ENCODE measurements around the gene ARL3. TPM values are rescaled to one million over a fixed set of nuclear protein-coding genes. Genes with fewer than 3 reads are reported as not detected.
A peak's percentile ranks its signal among the peaks of the same experiment; 100 is the strongest.

Gene ARL3
- total RNA-seq, 1 experiment from 2014 or later: 2.6 TPM

GRCh38 chr10:102648889-102649796, 65.1 kb downstream of the ARL3 start:
- in situ Hi-C loops (cut with HindIII; ENCODE audit: low pct_unique_long_range_greater_than_20kb, low sequenced_read_pairs): no loop called here
- no peak for DNase-seq (ENCODE audit: low read depth, low spot score)

GRCh38 chr10:102648269-102648888, 65.8 kb downstream of the ARL3 start:
- in situ Hi-C loops (cut with HindIII; ENCODE audit: low pct_unique_long_range_greater_than_20kb, low sequenced_read_pairs): no loop called here
- DNase-seq (ENCODE audit: low read depth, low spot score): no peak

DNA sequence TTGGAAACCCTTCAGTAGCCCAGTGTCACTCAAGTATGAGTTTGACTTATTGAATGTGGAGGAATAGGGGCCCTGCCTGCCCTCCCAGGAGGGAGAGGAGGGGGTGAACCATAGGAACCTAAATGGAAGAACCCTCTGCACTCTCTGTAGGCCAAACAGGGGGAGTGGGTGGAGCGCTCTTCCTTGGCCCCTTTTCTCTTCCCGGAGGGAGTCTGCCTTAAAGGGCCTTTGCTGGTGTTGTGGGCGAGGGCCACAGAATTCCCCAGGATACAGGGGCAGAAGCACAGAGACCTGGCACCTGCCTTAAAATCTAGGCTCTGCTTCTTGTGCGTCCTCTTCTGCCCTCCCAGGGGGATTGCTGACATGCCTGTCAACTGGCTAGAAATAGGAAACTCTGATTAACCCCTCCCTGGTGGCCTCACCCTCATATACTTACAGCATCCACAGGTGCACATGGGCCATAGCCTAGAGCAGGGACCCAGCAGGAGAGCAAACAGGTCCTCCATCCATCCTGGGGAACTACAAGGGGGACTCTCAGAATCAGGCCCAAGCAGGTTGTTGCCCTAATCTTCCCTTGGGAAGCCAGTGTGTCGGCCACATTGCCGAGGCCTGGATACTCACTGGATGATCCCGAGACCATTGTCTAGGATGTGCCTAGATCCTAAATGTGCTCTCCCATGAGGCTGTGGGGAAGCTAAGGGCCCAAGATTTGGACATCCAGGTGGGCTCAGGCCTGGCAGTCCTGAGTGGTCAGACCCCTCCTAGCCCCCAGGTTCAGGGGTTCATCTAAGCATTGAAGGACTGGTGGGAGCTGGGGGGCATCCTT, 66.5 kb downstream of the ARL3 start:
- DNase-seq (ENCODE audit: low read depth, low spot score): no peak
- in situ Hi-C loops (cut with HindIII; ENCODE audit: low pct_unique_long_range_greater_than_20kb, low sequenced_read_pairs): no loop called here

- DNase-seq (ENCODE audit: low read depth, low spot score): peak; percentile 42
- in situ Hi-C loops (cut with HindIII; ENCODE audit: low pct_unique_long_range_greater_than_20kb, low sequenced_read_pairs): no loop called here
Measured at GRCh38 chr10:102646610-102647442, 67.4 kb downstream of the ARL3 start.

GRCh38 chr10:102645741-102646609, 68.2 kb downstream of the ARL3 start:
- in situ Hi-C loops (cut with HindIII; ENCODE audit: low pct_unique_long_range_greater_than_20kb, low sequenced_read_pairs): no loop called here
- DNase-seq (ENCODE audit: low read depth, low spot score): peak; percentile 28

- in situ Hi-C loops (cut with HindIII; ENCODE audit: low pct_unique_long_range_greater_than_20kb, low sequenced_read_pairs): no loop called here
- peak; percentile 34 for DNase-seq (ENCODE audit: low read depth, low spot score)
Measured at GRCh38 chr10:102645388-102645740, 68.8 kb downstream of the ARL3 start.

DNA sequence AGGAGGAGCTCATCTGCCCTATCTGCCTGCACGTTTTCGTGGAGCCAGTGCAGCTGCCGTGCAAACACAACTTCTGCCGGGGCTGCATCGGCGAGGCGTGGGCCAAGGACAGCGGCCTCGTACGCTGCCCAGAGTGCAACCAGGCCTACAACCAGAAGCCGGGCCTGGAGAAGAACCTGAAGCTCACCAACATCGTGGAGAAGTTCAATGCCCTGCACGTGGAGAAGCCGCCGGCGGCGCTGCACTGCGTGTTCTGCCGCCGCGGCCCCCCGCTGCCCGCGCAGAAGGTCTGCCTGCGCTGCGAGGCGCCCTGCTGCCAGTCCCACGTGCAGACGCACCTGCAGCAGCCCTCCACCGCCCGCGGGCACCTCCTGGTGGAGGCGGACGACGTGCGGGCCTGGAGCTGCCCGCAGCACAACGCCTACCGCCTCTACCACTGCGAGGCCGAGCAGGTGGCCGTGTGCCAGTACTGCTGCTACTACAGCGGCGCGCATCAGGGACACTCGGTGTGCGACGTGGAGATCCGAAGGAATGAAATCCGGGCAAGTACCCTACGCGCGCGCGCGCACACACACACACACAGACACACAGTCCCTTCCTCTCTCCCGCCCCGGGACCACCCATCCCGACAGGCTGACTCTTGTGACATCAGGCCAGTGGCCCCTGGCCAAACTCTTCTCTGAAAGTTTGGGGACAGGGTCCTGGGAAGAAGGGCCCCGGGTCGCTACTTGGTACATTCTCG, 69.4 kb downstream of the ARL3 start:
- DNase-seq (ENCODE audit: low read depth, low spot score): peak; percentile 57
- in situ Hi-C loops (cut with HindIII; ENCODE audit: low pct_unique_long_range_greater_than_20kb, low sequenced_read_pairs): no loop called here

GRCh38 chr10:102644066-102644645, 70.0 kb downstream of the ARL3 start, which contains the start of gene TRIM8:
Gene TRIM8 (plus strand): TSS chr10:102644479. CDS start chr10:102644618, 139 bp downstream.
- peak; percentile 27 for DNase-seq (ENCODE audit: low read depth, low spot score)
- in situ Hi-C loops (cut with HindIII; ENCODE audit: low pct_unique_long_range_greater_than_20kb, low sequenced_read_pairs): no loop called here

GRCh38 chr10:102643336-102644065, 70.7 kb downstream of the ARL3 start:
- DNase-seq (ENCODE audit: low read depth, low spot score): peak; percentile 58
- in situ Hi-C loops (cut with HindIII; ENCODE audit: low pct_unique_long_range_greater_than_20kb, low sequenced_read_pairs): no loop called here

GRCh38 chr10:102642736-102643335, 71.4 kb downstream of the ARL3 start:
- in situ Hi-C loops (cut with HindIII; ENCODE audit: low pct_unique_long_range_greater_than_20kb, low sequenced_read_pairs): no loop called here
- peak; percentile 16 for DNase-seq (ENCODE audit: low read depth, low spot score)

GRCh38 chr10:102641880-102642735, 72.1 kb downstream of the ARL3 start:
- in situ Hi-C loops (cut with HindIII; ENCODE audit: low pct_unique_long_range_greater_than_20kb, low sequenced_read_pairs): no loop called here

GRCh38 chr10:102641402-102641801, 72.8 kb downstream of the ARL3 start:
- in situ Hi-C loops (cut with HindIII; ENCODE audit: low pct_unique_long_range_greater_than_20kb, low sequenced_read_pairs): no loop called here
- DNase-seq (ENCODE audit: low read depth, low spot score): no peak

More at GRCh38 chr10:102641880-102642735, 72.1 kb downstream of the ARL3 start:
- DNase-seq (ENCODE audit: low read depth, low spot score): peak; percentile 94

- DNase-seq (ENCODE audit: low read depth, low spot score): no peak
- in situ Hi-C loops (cut with HindIII; ENCODE audit: low pct_unique_long_range_greater_than_20kb, low sequenced_read_pairs): no loop called here
Measured at GRCh38 chr10:102639537-102639936, 74.7 kb downstream of the ARL3 start.

DNA sequence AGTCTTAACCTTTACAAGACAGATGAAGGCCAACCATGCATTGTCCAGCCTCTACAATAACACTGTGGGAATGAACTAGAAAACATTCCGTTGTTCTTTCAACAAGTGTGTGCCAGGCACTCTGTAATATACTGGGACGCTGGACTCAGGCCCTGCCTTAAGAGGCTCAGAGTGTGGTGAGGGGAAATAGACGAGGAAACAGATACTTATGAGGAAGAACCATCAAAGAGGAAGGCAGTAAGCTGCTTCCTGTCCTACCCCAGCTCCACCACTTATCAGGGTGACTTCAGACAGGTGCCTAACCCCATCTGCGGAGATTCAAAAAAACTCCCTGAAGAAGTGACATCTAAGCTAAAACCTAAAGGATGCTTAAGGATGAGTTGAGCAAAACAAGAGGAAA, 78.8 kb downstream of the ARL3 start:
- DNase-seq (ENCODE audit: low read depth, low spot score): no peak
- in situ Hi-C loops (cut with HindIII; ENCODE audit: low pct_unique_long_range_greater_than_20kb, low sequenced_read_pairs): no loop called here

Measured in SK-MEL-5 (cell line).